ENCODE measurements around the gene PAPPA2.

- no peak for TF ChIP-seq CTCF (IDR thresholded peaks at IDR 0.05)
- TF ChIP-seq POLR2A (IDR thresholded peaks at IDR 0.05), result no peak
These were observed 378.3 kb downstream of the PAPPA2 start for GRCh38 chr1:176841238-176841637.

All from right lobe of liver (tissue), 4 donors.